CD4-positive, alpha-beta T cell treated with Interferon gamma for 1 hour (primary cell): ENCODE data around the gene IL21.

Experiments
- DNase-seq: peaks from one replicate; pipeline ENCODE4 v3.0.0-alpha.2; 2020

Gene IL21

DNA sequence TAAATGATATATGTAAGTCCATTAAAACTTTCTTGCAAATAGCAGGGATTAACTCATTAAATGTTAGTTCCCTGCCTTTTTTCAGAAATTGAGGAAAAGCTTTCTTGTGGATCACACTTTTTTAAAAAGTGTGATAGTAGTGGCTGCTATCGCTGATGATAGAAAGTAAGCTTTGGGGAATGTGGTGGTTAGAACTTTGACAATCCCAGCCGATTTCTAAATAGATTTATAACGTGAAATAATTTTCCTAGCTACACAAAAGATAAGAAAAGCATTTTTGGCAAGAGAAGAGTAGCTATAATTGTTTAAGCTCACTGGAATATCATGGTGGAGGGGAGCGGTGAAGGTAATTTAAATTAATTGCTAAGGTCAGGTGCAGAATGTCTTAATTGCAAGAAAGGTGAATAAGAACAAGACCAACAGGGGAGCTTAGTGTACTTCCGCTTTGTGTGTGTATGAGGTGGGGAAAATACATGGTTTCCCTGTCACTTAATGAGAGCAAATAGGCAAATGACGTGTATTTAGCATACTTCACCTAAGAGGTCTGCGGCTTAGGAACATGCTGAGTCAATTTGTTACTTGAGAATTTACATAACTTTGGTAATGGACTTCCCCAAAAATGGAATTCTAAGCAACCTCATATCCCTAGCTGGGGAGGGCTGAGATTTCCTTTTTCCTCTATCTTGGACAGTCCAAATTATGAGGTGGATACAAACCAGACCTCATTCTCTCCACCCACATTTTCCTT, 11.7 kb upstream of the IL21 start:
- DNase-seq = no peak

DNA sequence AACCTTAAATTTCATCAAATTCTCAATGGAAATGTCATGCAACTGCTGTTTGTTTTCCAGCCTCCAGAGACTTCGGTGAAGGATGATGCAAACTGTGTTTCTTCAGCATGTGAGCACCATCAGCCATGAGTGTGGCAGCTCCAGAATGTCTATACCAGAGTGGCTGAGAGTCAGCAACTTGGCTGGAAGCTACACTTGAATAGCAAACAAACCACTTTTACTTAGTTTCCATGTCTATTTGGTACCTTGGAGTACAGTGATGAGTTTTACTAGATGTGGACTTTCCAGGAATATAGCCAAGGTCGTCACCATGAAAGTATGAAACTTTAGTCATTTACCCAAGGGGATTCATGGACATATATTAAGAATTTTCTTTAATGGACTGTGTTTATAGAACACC, 4.3 kb upstream of the IL21 start:
- DNase-seq = no peak

DNA sequence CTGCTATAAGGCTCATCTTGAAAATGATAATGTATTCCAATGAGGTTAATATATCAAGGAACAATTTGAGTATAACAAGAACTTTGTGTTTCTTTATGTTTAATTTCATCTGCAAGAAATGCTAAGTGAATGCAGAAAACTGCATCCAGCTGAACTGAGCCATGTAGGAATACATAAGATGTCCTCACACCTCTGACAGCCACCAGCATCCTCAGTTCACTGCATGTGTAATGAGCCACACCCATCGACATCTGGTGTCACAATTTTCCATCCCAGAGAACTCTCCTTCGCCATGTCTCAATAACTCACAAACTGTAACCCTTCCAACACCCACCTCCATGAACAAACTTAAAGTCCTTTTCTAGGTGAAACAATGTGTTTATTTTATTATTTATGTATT, 3.3 kb upstream of the IL21 start:
- no peak for DNase-seq

- DNase-seq = no peak
Measured at GRCh38 chr4:122623637-122624166, 2.8 kb upstream of the IL21 start.

GRCh38 chr4:122622400-122622799, 1.5 kb upstream of the IL21 start:
- no peak for DNase-seq

- no peak for DNase-seq
Measured at GRCh38 chr4:122619611-122620010, 1.3 kb downstream of the IL21 start.

DNA sequence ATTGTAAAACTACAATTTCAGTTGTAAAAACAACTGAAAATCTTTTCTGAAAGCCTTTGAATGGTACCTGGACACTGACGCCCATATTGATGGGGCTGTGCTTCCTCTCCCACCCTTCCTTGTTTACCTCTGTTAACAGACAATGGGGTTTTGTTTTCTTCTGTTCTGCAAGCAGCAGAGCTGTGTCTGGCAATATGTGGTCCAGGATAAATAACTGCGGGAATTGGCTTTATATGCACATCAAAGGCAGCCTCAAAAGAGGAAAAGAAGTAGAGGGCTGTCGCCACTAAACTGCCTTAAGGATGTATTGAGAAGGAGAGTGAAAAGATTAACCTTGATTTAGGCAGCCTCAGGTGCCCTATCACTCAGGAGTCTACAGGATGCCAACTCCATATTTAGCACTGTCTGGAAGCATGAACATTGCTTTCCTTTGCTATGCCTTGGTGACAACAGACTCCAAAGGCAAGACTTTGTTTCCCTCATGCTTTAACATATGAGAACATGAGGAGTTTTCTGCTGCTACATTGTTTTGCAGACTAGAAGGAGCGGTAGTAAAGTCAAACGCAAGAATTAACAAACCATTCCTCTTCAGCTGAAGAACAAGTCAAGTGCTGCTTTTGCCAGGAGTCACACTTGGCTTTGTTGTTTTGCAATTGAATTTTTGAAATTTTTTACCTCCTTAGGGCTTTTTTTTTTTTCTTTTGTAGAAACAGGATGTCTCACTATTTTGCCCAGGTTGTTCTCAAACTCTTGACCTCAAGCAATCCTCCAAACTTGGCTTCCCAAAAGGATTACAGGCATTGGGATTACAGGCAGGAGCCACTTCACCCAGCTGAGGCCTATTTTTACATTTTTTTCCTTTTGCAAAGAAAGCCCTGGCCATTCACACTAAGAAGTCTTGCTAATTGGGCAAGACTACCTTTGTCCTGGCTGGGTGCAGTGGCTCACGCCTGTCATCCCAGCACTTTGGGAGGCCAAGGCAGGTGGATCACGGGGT, 3.0 kb downstream of the IL21 start:
- DNase-seq = no peak

DNA sequence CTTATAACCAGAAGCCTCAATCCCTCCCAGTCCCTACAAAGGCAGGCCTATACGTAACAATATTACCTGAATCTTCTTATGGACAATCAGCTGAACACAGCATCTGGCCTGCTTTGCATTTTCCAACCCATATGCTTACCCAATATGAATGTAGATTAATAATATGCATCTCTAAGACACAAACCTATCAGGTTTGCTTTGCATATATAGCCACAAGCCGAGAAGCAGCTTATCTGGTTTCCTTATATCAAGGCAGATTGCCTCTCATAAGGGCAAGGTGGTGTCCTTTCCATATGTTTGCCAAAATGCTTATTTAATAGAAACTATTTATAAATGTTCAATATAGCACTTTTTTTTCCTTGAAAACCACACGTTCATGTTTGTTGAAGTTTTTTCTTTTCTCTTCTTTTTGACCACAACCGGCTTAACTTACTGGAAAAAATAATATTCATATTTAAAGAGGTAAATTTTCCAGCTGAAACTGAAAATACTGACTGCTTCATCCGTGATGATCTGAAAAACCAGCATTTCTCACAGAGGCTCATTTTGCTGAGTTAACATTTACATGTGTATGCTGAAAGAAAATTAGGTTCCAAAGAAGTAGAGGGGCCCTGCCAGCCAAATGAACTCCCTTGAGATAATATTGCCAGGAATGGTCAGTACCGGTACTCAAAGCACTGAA, 3.8 kb downstream of the IL21 start:
- DNase-seq = no peak

- no peak for DNase-seq
Measured at GRCh38 chr4:122614621-122615020, 6.2 kb downstream of the IL21 start.

DNA sequence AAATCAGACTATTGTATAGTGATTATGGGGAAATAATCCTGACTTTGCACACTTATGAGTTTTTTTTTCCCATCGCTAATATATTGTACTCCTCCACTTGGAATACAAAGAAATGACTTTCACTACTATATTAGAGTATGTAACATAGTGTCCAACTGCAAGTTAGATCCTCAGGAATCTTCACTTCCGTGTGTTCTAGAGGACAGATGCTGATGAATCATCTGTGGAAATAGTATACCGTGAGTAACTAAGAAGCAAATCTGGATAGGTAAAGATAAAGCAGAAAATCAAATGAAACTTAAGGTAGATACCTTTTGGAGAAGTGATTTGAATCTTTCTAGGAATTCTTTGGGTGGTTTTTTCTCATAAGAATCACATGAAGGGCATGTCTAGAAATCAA, 8.3 kb downstream of the IL21 start:
- DNase-seq = no peak

- no peak for DNase-seq
Measured at GRCh38 chr4:122606364-122607043, 14.4 kb downstream of the IL21 start.

- no peak for DNase-seq
Measured at GRCh38 chr4:122604146-122604545, 16.7 kb downstream of the IL21 start.

GRCh38 chr4:122603156-122603574, 17.7 kb downstream of the IL21 start:
- DNase-seq = no peak

GRCh38 chr4:122602277-122603142, 18.4 kb downstream of the IL21 start:
- DNase-seq = no peak

DNA sequence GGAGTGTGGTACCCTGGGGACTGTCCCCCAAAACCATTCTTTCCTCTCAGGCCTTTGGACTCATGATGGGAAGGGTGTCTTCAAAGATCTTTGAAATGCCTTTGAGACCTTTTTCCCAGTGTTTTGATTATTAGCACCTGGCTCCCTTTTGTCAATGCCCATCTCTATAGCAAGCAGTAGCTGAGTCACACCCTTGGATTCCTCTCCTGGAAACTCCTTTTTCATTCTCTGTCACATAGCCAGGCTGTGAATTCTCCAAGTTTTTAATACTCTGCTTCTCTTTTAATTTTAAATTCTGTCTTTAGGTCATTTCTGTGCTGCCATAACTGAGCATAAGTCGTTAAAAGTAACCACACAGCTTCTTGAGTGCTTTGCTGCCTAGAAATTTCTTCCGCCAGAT, 29.7 kb downstream of the IL21 start:
- no peak for DNase-seq

DNA sequence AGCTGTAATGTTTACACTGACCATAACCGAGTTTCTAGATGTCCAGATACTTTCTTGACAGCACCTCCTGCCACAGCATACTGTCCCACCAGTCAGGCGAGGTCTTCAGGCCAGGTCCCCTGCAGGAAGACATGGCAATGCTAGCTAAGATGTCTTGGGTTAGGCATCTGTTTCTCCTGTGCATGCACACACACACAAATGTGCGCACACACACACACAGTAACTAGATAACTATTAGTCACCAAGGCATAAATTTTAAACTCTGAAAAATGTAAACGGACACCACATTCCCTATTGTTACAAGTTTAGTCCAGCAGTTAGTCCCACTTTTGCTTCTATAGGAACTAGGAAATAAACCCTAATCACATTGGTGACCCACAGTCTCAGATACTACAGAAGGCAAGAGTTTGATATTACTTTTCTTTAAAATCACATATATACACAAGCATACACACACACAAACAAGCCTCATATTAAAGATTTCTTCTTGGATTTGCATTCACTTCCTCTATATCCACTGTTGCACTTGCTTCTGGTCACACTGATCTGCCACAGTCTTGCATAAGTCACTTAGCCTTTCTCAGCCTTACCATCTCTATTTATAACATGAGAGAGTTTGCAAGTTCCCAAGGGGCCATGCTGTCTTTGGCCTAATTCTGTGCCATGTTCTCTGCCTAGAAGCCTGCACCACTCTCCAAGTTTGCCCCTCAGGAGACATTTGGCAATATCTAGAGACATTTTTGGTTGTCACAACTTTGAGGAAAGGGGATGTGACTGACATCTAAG, 32.2 kb downstream of the IL21 start:
- DNase-seq = no peak

DNA sequence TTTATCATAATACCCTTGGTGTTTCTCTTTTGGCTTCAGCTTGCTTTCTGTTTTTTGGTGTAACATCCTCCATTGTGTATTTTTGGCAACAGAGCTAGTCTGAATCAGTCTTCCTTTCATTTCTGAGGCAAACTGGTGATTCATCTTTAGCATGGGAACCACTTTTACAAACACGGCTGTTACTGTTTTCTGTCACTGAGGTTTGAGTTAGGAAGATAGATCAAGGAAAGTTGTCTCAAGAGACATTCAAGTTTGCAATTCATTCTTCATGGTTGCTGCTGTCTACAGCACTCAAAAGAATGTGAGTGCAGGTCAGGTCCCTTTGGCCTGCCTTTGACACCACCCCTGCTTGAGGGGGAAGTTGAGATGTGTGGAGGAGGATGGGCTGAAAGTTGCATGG, 36.3 kb downstream of the IL21 start:
- no peak for DNase-seq

- no peak for DNase-seq
Measured at GRCh38 chr4:122583906-122584305, 37.0 kb downstream of the IL21 start.

GRCh38 chr4:122577808-122578781, 42.8 kb downstream of the IL21 start:
- peak; percentile 64 for DNase-seq

- DNase-seq = no peak
Measured at GRCh38 chr4:122577189-122577553, 43.7 kb downstream of the IL21 start.
